Stimulated activated CD4-positive, alpha-beta T cell treated with anti-CD3 and anti-CD28 coated beads, TNF-alpha, amount 100 ng/mL, for 48 hours (primary cell): Measurements from ENCODE around the gene ARMC9.

Experiments used
- DNase-seq, 3 donors: peaks; one replicate each; pipeline ENCODE4 v3.0.0-alpha.2; 2020; ENCODE audit warnings: low read depth in 3 of 3

The ARMC9 gene

DNA sequence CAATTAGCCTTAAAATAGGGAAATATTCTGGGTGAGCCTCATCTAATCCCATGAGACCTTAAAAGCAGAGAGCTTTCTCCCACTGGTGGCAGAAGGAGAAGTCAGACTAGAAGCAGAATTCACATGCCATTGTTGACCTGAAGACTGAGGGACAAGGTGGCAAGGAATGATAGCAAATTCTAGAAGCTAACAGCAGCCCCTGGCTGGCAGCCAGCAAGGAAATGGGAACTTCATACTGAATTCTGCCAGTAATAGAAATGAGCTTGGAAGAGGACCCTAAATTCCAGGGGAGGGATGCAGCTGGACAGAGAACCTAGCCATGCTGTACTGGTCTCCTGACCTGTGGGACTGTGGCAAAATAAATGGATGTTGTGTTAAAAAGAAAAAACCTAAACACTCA lies 216.6 kb downstream of the ARMC9 start:
- DNase-seq, result no peak

DNA sequence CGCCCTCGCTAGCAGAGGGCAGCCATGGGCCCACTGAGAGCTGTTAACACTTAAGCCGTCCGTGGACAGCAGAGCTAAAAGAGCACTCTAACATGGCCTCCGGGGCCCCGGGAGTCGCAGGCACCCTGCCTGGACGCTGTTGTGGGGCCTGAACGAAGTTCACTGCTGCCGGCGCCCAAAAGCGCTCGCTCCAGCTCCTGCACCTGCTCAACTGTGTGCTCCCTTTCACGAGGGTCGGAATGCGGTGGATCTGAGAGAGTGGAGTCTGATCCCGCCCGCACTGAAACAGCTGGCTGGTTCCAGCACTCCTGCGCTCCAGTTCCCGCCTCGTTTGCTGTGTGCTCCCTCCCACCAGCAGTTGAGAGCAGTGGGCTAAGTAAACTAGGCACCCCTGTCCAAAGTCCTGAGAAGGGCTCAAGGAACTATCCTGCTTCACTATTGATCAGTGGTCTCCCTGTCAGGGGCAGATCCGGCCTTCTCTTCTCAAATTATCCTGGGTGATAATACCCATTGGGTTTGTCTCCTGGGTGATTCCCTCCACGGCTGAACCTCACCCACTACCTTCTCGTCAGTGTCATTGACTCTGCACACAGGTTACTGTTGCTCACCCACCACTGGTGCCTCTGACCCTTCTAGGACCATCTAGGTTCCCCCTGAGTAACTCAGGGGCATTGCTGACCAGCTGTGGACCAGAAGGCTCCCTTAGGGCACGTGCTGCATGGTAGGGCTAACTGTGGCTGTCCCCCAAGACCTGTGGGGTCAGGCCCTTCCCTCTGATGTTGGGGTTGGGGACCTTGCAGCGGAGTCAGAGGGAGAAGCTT lies 220.6 kb downstream of the ARMC9 start:
- no peak for DNase-seq

GRCh38 chr2:231421051-231421580 lies 222.7 kb downstream of the ARMC9 start:
- no peak for DNase-seq

DNA sequence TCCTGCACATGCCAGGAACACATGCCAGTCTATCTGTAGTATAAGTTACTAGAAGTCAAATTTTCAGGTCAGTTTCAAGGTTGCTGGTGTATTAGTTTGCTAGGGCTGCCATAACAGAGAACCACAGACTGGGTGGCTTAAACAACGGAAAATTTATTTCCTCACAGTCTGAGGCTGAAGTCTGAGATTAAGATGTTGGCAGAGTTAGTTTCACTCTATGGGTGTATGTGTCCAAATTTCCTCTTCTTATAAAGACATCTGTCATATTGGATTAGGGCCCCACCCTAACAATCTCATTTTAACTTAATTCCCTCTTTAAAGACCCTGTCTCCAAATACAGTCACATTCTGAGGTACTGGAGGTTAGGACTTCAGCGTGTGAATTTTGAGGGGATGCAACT lies 223.6 kb downstream of the ARMC9 start:
- DNase-seq, result no peak

DNA sequence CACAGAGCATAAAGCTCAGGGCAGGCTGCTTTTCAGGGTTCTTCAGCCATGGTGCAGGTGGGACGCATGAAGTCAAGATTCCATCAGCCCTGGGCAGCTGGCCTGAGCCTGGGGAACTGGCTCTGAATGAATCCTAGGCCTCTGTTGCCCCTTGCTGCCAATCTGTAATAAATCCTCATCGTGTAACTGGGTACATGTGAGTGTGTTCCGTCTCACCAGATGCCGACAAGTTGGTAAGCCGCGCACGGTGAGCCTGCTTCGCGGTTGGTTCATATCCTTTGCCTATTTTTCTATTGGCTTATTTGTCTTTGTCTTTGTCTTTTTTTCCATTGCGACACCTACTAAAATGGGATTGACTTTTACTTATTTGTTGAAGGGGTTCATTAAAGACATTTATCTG lies 224.7 kb downstream of the ARMC9 start:
- DNase-seq, result no peak
